H9 (cell line): ENCODE results near the gene TEX35. TPM values are rescaled to one million over a fixed set of nuclear protein-coding genes. Genes with fewer than 3 reads are reported as not detected.
"Not testable (repeated sequence)": the region's sequence is repeated elsewhere in the genome, so short reads cannot be mapped to it uniquely, and the experiment has no call there.

Experiments used
- DNase-seq: peaks from one replicate; pipeline ENCODE4 v3.0.0-alpha.2; 2017
- H2AFZ ChIP-seq: one replicate; pipeline ENCODE4 v1.6.1; 2013; ENCODE audit warnings: mild to moderate bottlenecking, low read length, control low read depth, moderate library complexity
- H2AK5ac ChIP-seq: 2 replicates; pipeline ENCODE4 v1.6.1; 2013; ENCODE audit warnings: low read length, control low read depth, mixed read lengths; ENCODE audit not compliant: insufficient read length
- H2BK120ac ChIP-seq: one replicate; pipeline ENCODE4 v1.6.1; 2013; ENCODE audit warnings: low read depth, mild to moderate bottlenecking, low read length, control low read depth, inconsistent platforms; ENCODE audit not compliant: poor library complexity, severe bottlenecking
- H2BK12ac ChIP-seq: 2 replicates; pipeline ENCODE4 v1.6.1; 2013; ENCODE audit warnings: low read length, control low read depth, mixed read lengths, low read depth; ENCODE audit not compliant: insufficient read length
- H2BK15ac ChIP-seq: 2 replicates; pipeline ENCODE4 v1.6.1; 2013; ENCODE audit warnings: low read depth, low read length, control low read depth
- H2BK20ac ChIP-seq: one replicate; pipeline ENCODE4 v1.6.1; 2013; ENCODE audit warnings: low read depth, mild to moderate bottlenecking, low read length, control low read depth, inconsistent platforms; ENCODE audit not compliant: poor library complexity, severe bottlenecking
- H2BK5ac ChIP-seq: 2 replicates; pipeline ENCODE4 v1.6.1; 2013; ENCODE audit warnings: low read length, control low read depth, mixed read lengths; ENCODE audit not compliant: insufficient read length
- H3K14ac ChIP-seq: 2 replicates; pipeline ENCODE4 v1.6.1; 2013; ENCODE audit warnings: low read length, control low read depth; ENCODE audit not compliant: insufficient read depth
- H3K18ac ChIP-seq: 2 replicates; pipeline ENCODE4 v1.6.1; 2013; ENCODE audit warnings: low read depth, mild to moderate bottlenecking, mixed read lengths, low read length, control low read depth; ENCODE audit not compliant: insufficient read length
- H3K23ac ChIP-seq: 2 replicates; pipeline ENCODE4 v1.6.1; 2013; ENCODE audit warnings: low read length, control low read depth, mixed read lengths, low read depth; ENCODE audit not compliant: insufficient read length
- H3K23me2 ChIP-seq: 2 replicates; pipeline ENCODE4 v1.6.1; 2013; ENCODE audit warnings: low read depth, mild to moderate bottlenecking, mixed read lengths, low read length, control low read depth; ENCODE audit not compliant: insufficient read length, poor library complexity, severe bottlenecking
- H3K27ac ChIP-seq: 2 replicates; pipeline ENCODE4 v1.5.1; 2013; ENCODE audit warnings: low read length, control low read depth, mixed read lengths, low read depth; ENCODE audit not compliant: insufficient read length
- H3K27me3 ChIP-seq: 2 replicates; pipeline ENCODE4 v1.6.1; 2013; ENCODE audit warnings: low read length, control low read depth, inconsistent platforms; ENCODE audit not compliant: insufficient read depth
- H3K4ac ChIP-seq: 2 replicates; pipeline ENCODE4 v1.6.1; 2013; ENCODE audit warnings: low read depth, mild to moderate bottlenecking, control low read depth, inconsistent platforms, low read length, moderate library complexity
- H3K4me1 ChIP-seq: 2 replicates; pipeline ENCODE4 v1.6.1; 2013; ENCODE audit warnings: low read length, control low read depth, inconsistent platforms; ENCODE audit not compliant: insufficient read depth
- H3K4me2 ChIP-seq: 2 replicates; pipeline ENCODE4 v1.6.1; 2013; ENCODE audit warnings: low read length, control low read depth, mixed read lengths; ENCODE audit not compliant: insufficient read length, insufficient read depth
- H3K56ac ChIP-seq: 2 replicates; pipeline ENCODE4 v1.6.1; 2013; ENCODE audit warnings: low read depth, mild to moderate bottlenecking, mixed read lengths, low read length, control low read depth; ENCODE audit not compliant: insufficient read length
- H3K79me1 ChIP-seq: 2 replicates; pipeline ENCODE4 v1.6.1; 2013; ENCODE audit warnings: low read depth, mild to moderate bottlenecking, moderate library complexity, low read length, control low read depth, inconsistent platforms; ENCODE audit not compliant: insufficient read depth, poor library complexity, severe bottlenecking
- H3K79me2 ChIP-seq: 2 replicates; pipeline ENCODE4 v1.6.1; 2013; ENCODE audit warnings: low read length, control low read depth, inconsistent platforms; ENCODE audit not compliant: insufficient read depth
- H3K9ac ChIP-seq: 2 replicates; pipeline ENCODE4 v1.6.1; 2013; ENCODE audit warnings: low read length, control low read depth, mixed read lengths; ENCODE audit not compliant: insufficient read length; ENCODE audit errors: extremely low read depth
- H3K9me3 ChIP-seq: one replicate; pipeline ENCODE4 v1.6.1; 2013; ENCODE audit warnings: low read depth, low read length, inconsistent platforms; ENCODE audit not compliant: control insufficient read depth
- H3T11ph ChIP-seq: one replicate; pipeline ENCODE4 v1.6.1; 2013; ENCODE audit warnings: mild to moderate bottlenecking, low read length, control low read depth, inconsistent platforms
- H4K20me1 ChIP-seq: one replicate; pipeline ENCODE4 v1.6.1; 2013; ENCODE audit not compliant: control insufficient read depth, insufficient read length, insufficient read depth
- H4K5ac ChIP-seq: 2 replicates; pipeline ENCODE4 v1.6.1; 2013; ENCODE audit warnings: low read depth, mild to moderate bottlenecking, mixed read lengths, low read length, control low read depth; ENCODE audit not compliant: insufficient read length
- H4K8ac ChIP-seq: replicated peaks from 2 replicates; pipeline ENCODE4 v1.6.1; 2013; ENCODE audit warnings: low read length, control low read depth, mixed read lengths, low read depth; ENCODE audit not compliant: insufficient read length
- H4K91ac ChIP-seq: 2 replicates; pipeline ENCODE4 v1.6.1; 2013; ENCODE audit warnings: low read depth, mild to moderate bottlenecking, moderate library complexity, mixed read lengths, low read length, control low read depth; ENCODE audit not compliant: insufficient read length
- H3K27ac Mint-ChIP-seq, 3 experiments: 2 replicates in 2 of 3; 3 replicates in 1 of 3; pipeline ENCODE4 v1.8.0; 2020 to 2021; ENCODE audit warnings: mixed read lengths in 3 of 3, mild to moderate bottlenecking in 1 of 3, moderate library complexity in 1 of 3
- H3K27me3 Mint-ChIP-seq: 2 replicates; pipeline ENCODE4 v1.8.0; 2021; ENCODE audit warnings: low read depth, mild to moderate bottlenecking, moderate library complexity, mixed read lengths
- H3K36me3 Mint-ChIP-seq, 3 experiments: 2 replicates in 2 of 3; 3 replicates in 1 of 3; pipeline ENCODE4 v1.8.0; 2020 to 2021; ENCODE audit warnings: low read depth in 3 of 3, mixed read lengths in 3 of 3; ENCODE audit not compliant: insufficient read depth in 1 of 3
- H3K4me1 Mint-ChIP-seq, 2 experiments: 2 replicates each; pipeline ENCODE4 v1.8.0; 2020; ENCODE audit warnings: mixed read lengths in 2 of 2
- H3K4me3 Mint-ChIP-seq, 2 experiments: 2 replicates in 1 of 2; 3 replicates in 1 of 2; pipeline ENCODE4 v1.8.0; 2020 to 2021; ENCODE audit warnings: mild to moderate bottlenecking in 2 of 2, mixed read lengths in 2 of 2, moderate library complexity in 1 of 2
- H3K9me3 Mint-ChIP-seq, 2 experiments: 2 replicates in 1 of 2; 3 replicates in 1 of 2; pipeline ENCODE4 v1.8.0; 2020; ENCODE audit warnings: mild to moderate bottlenecking in 2 of 2, mixed read lengths in 2 of 2, moderate library complexity in 1 of 2
- WGBS: extraction: QIAGEN DNeasy Blood & Tissue Kit; methylation state at CpG from one replicate; pipeline ENCODE4 v1.1.7; 2013; ENCODE audit warnings: missing lambda C conversion rate, low lambda C conversion rate, mixed read lengths; ENCODE audit not compliant: insufficient read length; ENCODE audit errors: extremely low coverage; 5-methylcytosine and 5-hydroxymethylcytosine counted together
- total RNA-seq: library from RNA; stranded (reverse); gene quantifications from 2 replicates; pipeline ENCODE4 v1.2.1, GENCODE V29; 2021

TEX35 gene
- total RNA-seq, 1 experiment from 2014 or later = not detected

- not testable (repeated sequence) for H3K4me1 Mint-ChIP-seq, H3K18ac ChIP-seq, H2BK120ac ChIP-seq, H2BK5ac ChIP-seq, H4K8ac ChIP-seq, H2BK12ac ChIP-seq, H2BK15ac ChIP-seq, H3K4me2 ChIP-seq, H3K23ac ChIP-seq, H3T11ph ChIP-seq, H4K5ac ChIP-seq, H4K20me1 ChIP-seq, DNase-seq, H3K27me3 Mint-ChIP-seq, H2AFZ ChIP-seq, H3K27me3 ChIP-seq, H3K4me1 ChIP-seq, H3K23me2 ChIP-seq, H3K14ac ChIP-seq, H3K79me1 ChIP-seq, H3K27ac ChIP-seq, H3K4ac ChIP-seq, H4K91ac ChIP-seq, H3K79me2 ChIP-seq, H3K9ac ChIP-seq, H2BK20ac ChIP-seq, H3K27ac Mint-ChIP-seq, H2AK5ac ChIP-seq, H3K56ac ChIP-seq, H3K9me3 ChIP-seq, H3K4me3 Mint-ChIP-seq
- peaks cover 25 to 36% of the 10 kb centered on the region in 2 experiments for H3K9me3 Mint-ChIP-seq
- H3K36me3 Mint-ChIP-seq = peaks cover 11 to 30% (median 14%) of the 10 kb centered on the region in 3 experiments
- no CpG with 5 or more reads among the region's 1 CpG for WGBS
Observed at GRCh38 chr1:178555613-178556012, 42.7 kb downstream of the TEX35 start.

GRCh38 chr1:178558816-178559215 is 45.9 kb downstream of the TEX35 start:
- H2AFZ ChIP-seq, H3K4me3 Mint-ChIP-seq, H3K27me3 ChIP-seq, H2BK12ac ChIP-seq, H3K27ac ChIP-seq, H2BK15ac ChIP-seq, H3K4me1 ChIP-seq, H3K9ac ChIP-seq, H3K23ac ChIP-seq, H3K4me2 ChIP-seq, H4K5ac ChIP-seq, H4K8ac ChIP-seq, H3K18ac ChIP-seq, H3K23me2 ChIP-seq, H2BK5ac ChIP-seq, H4K20me1 ChIP-seq, H2BK20ac ChIP-seq, H2AK5ac ChIP-seq, H3K27me3 Mint-ChIP-seq, H3K79me1 ChIP-seq, H3T11ph ChIP-seq, H4K91ac ChIP-seq, H3K27ac Mint-ChIP-seq, H3K9me3 ChIP-seq, H3K56ac ChIP-seq, H3K14ac ChIP-seq, H3K4ac ChIP-seq, DNase-seq, H3K4me1 Mint-ChIP-seq, H3K79me2 ChIP-seq, H2BK120ac ChIP-seq: not testable (repeated sequence)
- no CpG with 5 or more reads among the region's 5 CpGs for WGBS
- Mint-ChIP-seq H3K36me3 (peaks cover 8 to 19% (median 9%) of the 10 kb centered on the region in 3 experiments), H3K9me3 (peaks cover 15 to 23% of the 10 kb centered on the region in 2 experiments)
